GM18867 (cell line): ENCODE results near the gene PUSL1.

Experiments used
- ATAC-seq: cut with Tn5 transposase; IDR thresholded peaks from one replicate; pipeline ENCODE4 v1.9.1; 2021; ENCODE audit warnings: mild to moderate bottlenecking, moderate library complexity; ENCODE audit not compliant: unreplicated experiment

Gene PUSL1

GRCh38 chr1:1307923-1308755, at the start of gene PUSL1, which contains the start of gene ACAP3:
Gene PUSL1 (plus strand): TSS chr1:1308597. CDS start chr1:1308644, 47 bp downstream.
Gene ACAP3 (minus strand): TSS chr1:1307930. CDS start chr1:1307815, 115 bp downstream.
- peak; percentile 54 for ATAC-seq

- ATAC-seq: no peak
These were observed 49.3 kb upstream of the PUSL1 start for GRCh38 chr1:1259119-1259488.

- ATAC-seq: no peak
These were observed 48.9 kb upstream of the PUSL1 start for GRCh38 chr1:1259540-1259939.

- no peak for ATAC-seq
These were observed 48.3 kb upstream of the PUSL1 start for GRCh38 chr1:1259951-1260600.

- ATAC-seq: no peak
These were observed 47.4 kb upstream of the PUSL1 start for GRCh38 chr1:1260843-1261560.

GRCh38 chr1:1262071-1262470, 46.3 kb upstream of the PUSL1 start:
- ATAC-seq: no peak

- ATAC-seq: no peak
These were observed 45.6 kb upstream of the PUSL1 start for GRCh38 chr1:1262758-1263157.

- ATAC-seq: no peak
These were observed 44.4 kb upstream of the PUSL1 start for GRCh38 chr1:1264026-1264425.

GRCh38 chr1:1264868-1265272, 43.5 kb upstream of the PUSL1 start:
- no peak for ATAC-seq

GRCh38 chr1:1267488-1268283, 40.7 kb upstream of the PUSL1 start:
- ATAC-seq: no peak

GRCh38 chr1:1268284-1268682, 40.1 kb upstream of the PUSL1 start:
- no peak for ATAC-seq

- no peak for ATAC-seq
These were observed 37.6 kb upstream of the PUSL1 start for GRCh38 chr1:1270813-1271212.

- ATAC-seq: peak; percentile 6
These were observed 35.8 kb upstream of the PUSL1 start for GRCh38 chr1:1272341-1273208.

GRCh38 chr1:1273209-1273511, 35.2 kb upstream of the PUSL1 start:
- peak; percentile 5 for ATAC-seq

GRCh38 chr1:1273512-1274298, 34.7 kb upstream of the PUSL1 start, which contains the start of gene UBE2J2:
Gene UBE2J2 (minus strand): TSS chr1:1273854. CDS start chr1:1267992, 5,862 bp downstream.
- ATAC-seq: peak; percentile 84

- ATAC-seq: peak; percentile 18
These were observed 34.0 kb upstream of the PUSL1 start for GRCh38 chr1:1274299-1274930.

- no peak for ATAC-seq
These were observed 33.4 kb upstream of the PUSL1 start for GRCh38 chr1:1274931-1275431.

GRCh38 chr1:1275836-1276235, 32.6 kb upstream of the PUSL1 start:
- ATAC-seq: no peak
